ENCODE measurements around the gene ETV3. TPM values are rescaled to one million over a fixed set of nuclear protein-coding genes. Genes with fewer than 3 reads are reported as not detected.

The ETV3 gene
- total and polyA plus RNA-seq, 10 of the 15 experiments (the other 5 are each of a cell fraction or from before 2014, with no cell fraction given) = 1.7 to 13.8 (median 7.2) TPM

DNA sequence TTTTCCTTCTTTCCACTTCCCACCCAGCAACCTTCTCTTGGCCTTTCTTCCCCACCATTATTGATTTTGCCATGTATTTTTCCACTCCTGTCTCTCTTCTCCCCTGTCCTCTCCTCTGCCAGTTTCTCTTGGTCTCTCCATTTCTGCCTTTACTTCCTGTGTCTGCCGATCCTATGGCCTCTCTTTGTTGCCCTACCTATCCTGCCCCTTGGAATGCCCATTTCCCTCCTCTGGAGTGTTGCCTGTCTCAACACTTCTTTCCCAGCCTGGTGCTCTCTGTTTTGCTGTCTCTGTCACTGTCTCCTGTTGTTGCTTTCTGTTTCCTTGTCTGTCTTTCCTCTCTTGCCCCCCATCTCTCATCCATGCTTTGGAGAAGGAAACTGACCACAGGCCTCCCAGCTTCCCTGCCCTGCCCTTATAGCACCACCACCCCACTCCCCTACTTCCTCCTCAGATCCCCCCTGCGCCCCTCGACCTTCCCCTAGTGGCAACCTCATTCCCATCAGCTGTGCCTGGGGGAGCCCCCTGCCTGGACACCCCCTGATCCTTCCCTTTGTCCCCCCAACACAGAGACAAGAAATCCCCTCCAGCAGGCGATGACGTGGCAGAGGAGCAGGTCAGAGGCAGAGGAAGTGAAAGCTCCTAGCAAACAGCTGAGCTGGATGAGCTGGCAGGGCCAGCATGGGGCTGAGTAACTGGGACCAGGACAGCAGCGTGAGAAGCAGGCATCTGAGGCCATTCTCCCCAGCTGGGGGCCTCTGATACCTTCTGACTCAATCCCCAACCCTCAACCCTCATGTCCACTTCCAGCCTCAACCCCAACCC, 32.0 kb downstream of the ETV3 start (continued):
- TF ChIP-seq NFIC (IDR thresholded peaks at IDR 0.05; ENCODE audit: low read depth, low read length) = peak; percentile 59; the same call in 1 of the 2 replicates
- peak; percentile 81 for TF ChIP-seq NBN (IDR thresholded peaks at IDR 0.05)
- no peak for TF ChIP-seq ZNF622 (IDR thresholded peaks at IDR 0.05)
- no peak for TF ChIP-seq ZBED1 (IDR thresholded peaks at IDR 0.05; ENCODE audit: borderline replicate concordance)
- TF ChIP-seq, protein P1, sequence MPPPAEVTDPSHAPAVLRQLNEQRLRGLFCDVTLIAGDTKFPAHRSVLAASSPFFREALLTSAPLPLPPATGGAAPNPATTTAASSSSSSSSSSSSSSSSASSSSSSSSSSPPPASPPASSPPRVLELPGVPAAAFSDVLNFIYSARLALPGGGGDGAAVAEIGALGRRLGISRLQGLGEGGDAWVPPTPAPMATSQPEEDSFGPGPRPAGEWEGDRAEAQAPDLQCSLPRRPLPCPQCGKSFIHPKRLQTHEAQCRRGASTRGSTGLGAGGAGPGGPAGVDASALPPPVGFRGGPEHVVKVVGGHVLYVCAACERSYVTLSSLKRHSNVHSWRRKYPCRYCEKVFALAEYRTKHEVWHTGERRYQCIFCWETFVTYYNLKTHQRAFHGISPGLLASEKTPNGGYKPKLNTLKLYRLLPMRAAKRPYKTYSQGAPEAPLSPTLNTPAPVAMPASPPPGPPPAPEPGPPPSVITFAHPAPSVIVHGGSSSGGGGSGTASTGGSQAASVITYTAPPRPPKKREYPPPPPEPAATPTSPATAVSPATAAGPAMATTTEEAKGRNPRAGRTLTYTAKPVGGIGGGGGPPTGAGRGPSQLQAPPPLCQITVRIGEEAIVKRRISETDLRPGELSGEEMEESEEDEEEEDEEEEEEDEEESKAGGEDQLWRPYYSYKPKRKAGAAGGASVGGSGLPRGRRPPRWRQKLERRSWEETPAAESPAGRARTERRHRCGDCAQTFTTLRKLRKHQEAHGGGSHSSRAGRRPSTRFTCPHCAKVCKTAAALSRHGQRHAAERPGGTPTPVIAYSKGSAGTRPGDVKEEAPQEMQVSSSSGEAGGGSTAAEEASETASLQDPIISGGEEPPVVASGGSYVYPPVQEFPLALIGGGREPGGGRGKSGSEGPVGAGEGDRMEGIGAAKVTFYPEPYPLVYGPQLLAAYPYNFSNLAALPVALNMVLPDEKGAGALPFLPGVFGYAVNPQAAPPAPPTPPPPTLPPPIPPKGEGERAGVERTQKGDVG (CRISPR knock-in tag; IDR thresholded peaks at IDR 0.05) = no peak
- TF ChIP-seq CHD4 (IDR thresholded peaks at IDR 0.05) = no peak
- TF ChIP-seq RAD51 (IDR thresholded peaks at IDR 0.05) = no peak
- TF ChIP-seq PML (IDR thresholded peaks at IDR 0.05; ENCODE audit: low read length) = no peak
- TF ChIP-seq PAX5 (IDR thresholded peaks at IDR 0.05; ENCODE audit: borderline replicate concordance, low read depth, low read length) = peak; percentile 61; the same call in 1 of the 2 replicates
- TF ChIP-seq RELA (IDR thresholded peaks at IDR 0.05; ENCODE audit: borderline replicate concordance, partially characterized antibody) = peak; percentile 98
- TF ChIP-seq, protein P2, sequence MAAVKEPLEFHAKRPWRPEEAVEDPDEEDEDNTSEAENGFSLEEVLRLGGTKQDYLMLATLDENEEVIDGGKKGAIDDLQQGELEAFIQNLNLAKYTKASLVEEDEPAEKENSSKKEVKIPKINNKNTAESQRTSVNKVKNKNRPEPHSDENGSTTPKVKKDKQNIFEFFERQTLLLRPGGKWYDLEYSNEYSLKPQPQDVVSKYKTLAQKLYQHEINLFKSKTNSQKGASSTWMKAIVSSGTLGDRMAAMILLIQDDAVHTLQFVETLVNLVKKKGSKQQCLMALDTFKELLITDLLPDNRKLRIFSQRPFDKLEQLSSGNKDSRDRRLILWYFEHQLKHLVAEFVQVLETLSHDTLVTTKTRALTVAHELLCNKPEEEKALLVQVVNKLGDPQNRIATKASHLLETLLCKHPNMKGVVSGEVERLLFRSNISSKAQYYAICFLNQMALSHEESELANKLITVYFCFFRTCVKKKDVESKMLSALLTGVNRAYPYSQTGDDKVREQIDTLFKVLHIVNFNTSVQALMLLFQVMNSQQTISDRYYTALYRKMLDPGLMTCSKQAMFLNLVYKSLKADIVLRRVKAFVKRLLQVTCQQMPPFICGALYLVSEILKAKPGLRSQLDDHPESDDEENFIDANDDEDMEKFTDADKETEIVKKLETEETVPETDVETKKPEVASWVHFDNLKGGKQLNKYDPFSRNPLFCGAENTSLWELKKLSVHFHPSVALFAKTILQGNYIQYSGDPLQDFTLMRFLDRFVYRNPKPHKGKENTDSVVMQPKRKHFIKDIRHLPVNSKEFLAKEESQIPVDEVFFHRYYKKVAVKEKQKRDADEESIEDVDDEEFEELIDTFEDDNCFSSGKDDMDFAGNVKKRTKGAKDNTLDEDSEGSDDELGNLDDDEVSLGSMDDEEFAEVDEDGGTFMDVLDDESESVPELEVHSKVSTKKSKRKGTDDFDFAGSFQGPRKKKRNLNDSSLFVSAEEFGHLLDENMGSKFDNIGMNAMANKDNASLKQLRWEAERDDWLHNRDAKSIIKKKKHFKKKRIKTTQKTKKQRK (IDR thresholded peaks at IDR 0.05; ENCODE audit: low read depth, low read length) = no peak
- TF ChIP-seq, protein P3, sequence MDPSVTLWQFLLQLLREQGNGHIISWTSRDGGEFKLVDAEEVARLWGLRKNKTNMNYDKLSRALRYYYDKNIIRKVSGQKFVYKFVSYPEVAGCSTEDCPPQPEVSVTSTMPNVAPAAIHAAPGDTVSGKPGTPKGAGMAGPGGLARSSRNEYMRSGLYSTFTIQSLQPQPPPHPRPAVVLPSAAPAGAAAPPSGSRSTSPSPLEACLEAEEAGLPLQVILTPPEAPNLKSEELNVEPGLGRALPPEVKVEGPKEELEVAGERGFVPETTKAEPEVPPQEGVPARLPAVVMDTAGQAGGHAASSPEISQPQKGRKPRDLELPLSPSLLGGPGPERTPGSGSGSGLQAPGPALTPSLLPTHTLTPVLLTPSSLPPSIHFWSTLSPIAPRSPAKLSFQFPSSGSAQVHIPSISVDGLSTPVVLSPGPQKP (IDR thresholded peaks at IDR 0.05; ENCODE audit: low read depth, low read length) = no peak
- no peak; the same call in 1 of the 2 replicates for TF ChIP-seq BACH1 (IDR thresholded peaks at IDR 0.05; ENCODE audit: borderline replicate concordance)
- peak; percentile 97 for TF ChIP-seq IKZF1 (conservative IDR thresholded peaks at IDR 0.05)
- TF ChIP-seq NR2F1 (conservative IDR thresholded peaks at IDR 0.05) = peak; percentile 78
- TF ChIP-seq, protein P4, sequence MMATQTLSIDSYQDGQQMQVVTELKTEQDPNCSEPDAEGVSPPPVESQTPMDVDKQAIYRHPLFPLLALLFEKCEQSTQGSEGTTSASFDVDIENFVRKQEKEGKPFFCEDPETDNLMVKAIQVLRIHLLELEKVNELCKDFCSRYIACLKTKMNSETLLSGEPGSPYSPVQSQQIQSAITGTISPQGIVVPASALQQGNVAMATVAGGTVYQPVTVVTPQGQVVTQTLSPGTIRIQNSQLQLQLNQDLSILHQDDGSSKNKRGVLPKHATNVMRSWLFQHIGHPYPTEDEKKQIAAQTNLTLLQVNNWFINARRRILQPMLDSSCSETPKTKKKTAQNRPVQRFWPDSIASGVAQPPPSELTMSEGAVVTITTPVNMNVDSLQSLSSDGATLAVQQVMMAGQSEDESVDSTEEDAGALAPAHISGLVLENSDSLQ (IDR thresholded peaks at IDR 0.05) = peak; percentile 16; the same call in 1 of the 2 replicates
- peak; percentile 39 for TF ChIP-seq SMAD1 (IDR thresholded peaks at IDR 0.05; ENCODE audit: low read depth, partially characterized antibody)
- TF ChIP-seq DPF2 (IDR thresholded peaks at IDR 0.05) = peak; percentile 96
- no peak for TF ChIP-seq ASH2L (IDR thresholded peaks at IDR 0.05; ENCODE audit: borderline replicate concordance, low read depth)
- peak; percentile 71 for TF ChIP-seq ATF7 (IDR thresholded peaks at IDR 0.05; ENCODE audit: low read depth)
- TF ChIP-seq BRCA1 (IDR thresholded peaks at IDR 0.05; ENCODE audit: low read depth, low read length) = no peak
- TF ChIP-seq KDM1A (IDR thresholded peaks at IDR 0.05; ENCODE audit: borderline replicate concordance) = no peak
- peak; percentile 40; the same call in 1 of the 2 replicates for TF ChIP-seq RUNX3 (IDR thresholded peaks at IDR 0.05; ENCODE audit: low read length)
- TF ChIP-seq CBX3 (IDR thresholded peaks at IDR 0.05; ENCODE audit: borderline replicate concordance, low read depth) = no peak

Data from GM12878 (cell line).